Measurements from ENCODE around the gene INTS1. TPM values are rescaled to one million over a fixed set of nuclear protein-coding genes. Genes with fewer than 3 reads are reported as not detected.

Gene INTS1
- total RNA-seq, 2 donors from 2014 or later: 61.0 to 141 TPM

GRCh38 chr7:1493571-1493970 is 10.6 kb downstream of the INTS1 start:
- H3K36me3 ChIP-seq: peaks cover 20% of the 10 kb centered on the region
- no peak overlapping the region for H3K27ac ChIP-seq
- intact Hi-C loops (cut with DNase I): no loop called here
- no peaks in the 10 kb centered on the region for H3K9me3 ChIP-seq
- no peaks in the 10 kb centered on the region for H3K27me3 ChIP-seq
- DNase-seq: no peak
- no peak for TF ChIP-seq CTCF (IDR thresholded peaks at IDR 0.05)
- H3K9ac ChIP-seq (ENCODE audit: low read depth in 2 of 2, low read length in 2 of 2): no peak overlapping the region
- no peaks in the 10 kb centered on the region for H3K4me1 ChIP-seq
- no peak overlapping the region for H3K4me3 ChIP-seq

GRCh38 chr7:1493129-1493528 is 11.1 kb downstream of the INTS1 start:
- TF ChIP-seq CTCF (IDR thresholded peaks at IDR 0.05): no peak

GRCh38 chr7:1492640-1493039 is 11.5 kb downstream of the INTS1 start:
- Histone ChIP-seq H3K27me3 (no peaks in the 10 kb centered on the region), H3K9me3 (no peaks in the 10 kb centered on the region), H3K9ac (ENCODE audit: low read depth in 2 of 2, low read length in 2 of 2) (no peak overlapping the region), H3K36me3 (peaks cover 21% of the 10 kb centered on the region), H3K4me3 (no peak overlapping the region), H3K4me1 (no peaks in the 10 kb centered on the region), H3K27ac (no peak overlapping the region)
- DNase-seq: no peak
- no peak for TF ChIP-seq CTCF (IDR thresholded peaks at IDR 0.05)
- intact Hi-C loops (cut with DNase I): no loop called here

More at GRCh38 chr7:1493129-1493528, 11.1 kb downstream of the INTS1 start:
- Histone ChIP-seq H3K4me3 (no peak overlapping the region), H3K36me3 (peaks cover 21% of the 10 kb centered on the region), H3K9ac (ENCODE audit: low read depth in 2 of 2, low read length in 2 of 2) (no peak overlapping the region), H3K4me1 (no peaks in the 10 kb centered on the region), H3K27ac (no peak overlapping the region), H3K27me3 (no peaks in the 10 kb centered on the region), H3K9me3 (no peaks in the 10 kb centered on the region)
- intact Hi-C loops (cut with DNase I): no loop called here
- no peak for DNase-seq

GRCh38 chr7:1492221-1492620 is 12.0 kb downstream of the INTS1 start:
- peaks cover 21% of the 10 kb centered on the region for H3K36me3 ChIP-seq
- DNase-seq: no peak
- no peaks in the 10 kb centered on the region for H3K4me1 ChIP-seq
- no peak overlapping the region for H3K27ac ChIP-seq
- H3K27me3 ChIP-seq: no peaks in the 10 kb centered on the region
- TF ChIP-seq CTCF (IDR thresholded peaks at IDR 0.05): no peak
- intact Hi-C loops (cut with DNase I): no loop called here
- H3K4me3 ChIP-seq: no peak overlapping the region
- no peaks in the 10 kb centered on the region for H3K9me3 ChIP-seq
- no peak overlapping the region for H3K9ac ChIP-seq (ENCODE audit: low read depth in 2 of 2, low read length in 2 of 2)

DNA sequence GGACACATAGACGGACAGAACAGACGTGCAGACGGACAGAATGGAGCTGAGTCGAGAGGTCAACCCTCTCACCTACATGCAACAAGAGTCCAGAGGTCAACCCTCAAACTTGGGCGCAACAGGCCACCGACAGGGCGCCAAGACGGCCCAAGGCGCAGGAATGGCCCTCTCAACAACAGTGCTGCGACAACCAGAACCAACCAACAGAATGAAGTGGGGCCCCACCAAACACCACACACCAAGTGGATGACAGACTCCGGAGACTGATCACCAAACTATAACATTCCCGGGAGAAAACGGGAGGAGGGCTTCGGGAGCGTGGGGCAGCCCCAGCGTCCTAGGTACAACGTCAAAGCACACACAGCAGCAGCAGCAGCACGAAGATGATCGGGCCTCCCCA is 13.4 kb downstream of the INTS1 start:
- intact Hi-C loops (cut with DNase I): no loop called here
- Histone ChIP-seq H3K9me3 (no peaks in the 10 kb centered on the region), H3K27me3 (no peaks in the 10 kb centered on the region), H3K27ac (no peak overlapping the region), H3K4me1 (no peaks in the 10 kb centered on the region), H3K36me3 (peaks cover 21% of the 10 kb centered on the region), H3K4me3 (no peak overlapping the region), H3K9ac (ENCODE audit: low read depth in 2 of 2, low read length in 2 of 2) (no peak overlapping the region)
- TF ChIP-seq CTCF (IDR thresholded peaks at IDR 0.05): no peak
- no peak for DNase-seq

DNA sequence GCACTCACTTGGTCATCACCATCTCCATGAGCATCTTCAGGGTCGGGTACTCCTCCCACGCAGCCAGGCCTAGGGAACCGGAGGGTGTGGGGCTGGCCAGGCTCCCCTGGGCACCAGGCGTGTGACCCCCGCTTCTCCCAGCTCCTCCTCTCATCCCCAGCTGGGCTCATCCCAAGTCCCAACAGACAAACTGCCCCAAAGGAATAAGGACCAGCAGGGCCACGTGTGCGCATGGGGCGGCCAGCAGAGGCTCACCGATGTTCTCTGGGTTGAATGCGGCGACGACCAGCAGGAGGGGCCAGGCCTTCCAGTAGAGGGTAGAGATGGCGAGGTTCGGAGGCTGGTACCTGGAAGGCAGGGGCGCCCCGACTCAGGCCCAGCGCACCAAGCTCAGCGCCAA is 14.9 kb downstream of the INTS1 start:
- Histone ChIP-seq H3K9ac (ENCODE audit: low read depth in 2 of 2, low read length in 2 of 2) (no peak overlapping the region), H3K36me3 (peaks cover 20% of the 10 kb centered on the region), H3K4me1 (no peaks in the 10 kb centered on the region), H3K9me3 (no peaks in the 10 kb centered on the region), H3K27me3 (no peaks in the 10 kb centered on the region), H3K4me3 (no peak overlapping the region), H3K27ac (no peak overlapping the region)
- no peak for TF ChIP-seq CTCF (IDR thresholded peaks at IDR 0.05)
- DNase-seq: no peak
- intact Hi-C loops (cut with DNase I): no loop called here
